ENCODE results near the gene SLAMF1. TPM values are rescaled to one million over a fixed set of nuclear protein-coding genes. Genes with fewer than 3 reads are reported as not detected.
"Not testable (repeated sequence)": the region's sequence is repeated elsewhere in the genome, so short reads cannot be mapped to it uniquely, and the experiment has no call there.

The SLAMF1 gene
- polyA plus RNA-seq, 4 donors, result 0.07 to 0.23 (median 0.13) TPM

DNA sequence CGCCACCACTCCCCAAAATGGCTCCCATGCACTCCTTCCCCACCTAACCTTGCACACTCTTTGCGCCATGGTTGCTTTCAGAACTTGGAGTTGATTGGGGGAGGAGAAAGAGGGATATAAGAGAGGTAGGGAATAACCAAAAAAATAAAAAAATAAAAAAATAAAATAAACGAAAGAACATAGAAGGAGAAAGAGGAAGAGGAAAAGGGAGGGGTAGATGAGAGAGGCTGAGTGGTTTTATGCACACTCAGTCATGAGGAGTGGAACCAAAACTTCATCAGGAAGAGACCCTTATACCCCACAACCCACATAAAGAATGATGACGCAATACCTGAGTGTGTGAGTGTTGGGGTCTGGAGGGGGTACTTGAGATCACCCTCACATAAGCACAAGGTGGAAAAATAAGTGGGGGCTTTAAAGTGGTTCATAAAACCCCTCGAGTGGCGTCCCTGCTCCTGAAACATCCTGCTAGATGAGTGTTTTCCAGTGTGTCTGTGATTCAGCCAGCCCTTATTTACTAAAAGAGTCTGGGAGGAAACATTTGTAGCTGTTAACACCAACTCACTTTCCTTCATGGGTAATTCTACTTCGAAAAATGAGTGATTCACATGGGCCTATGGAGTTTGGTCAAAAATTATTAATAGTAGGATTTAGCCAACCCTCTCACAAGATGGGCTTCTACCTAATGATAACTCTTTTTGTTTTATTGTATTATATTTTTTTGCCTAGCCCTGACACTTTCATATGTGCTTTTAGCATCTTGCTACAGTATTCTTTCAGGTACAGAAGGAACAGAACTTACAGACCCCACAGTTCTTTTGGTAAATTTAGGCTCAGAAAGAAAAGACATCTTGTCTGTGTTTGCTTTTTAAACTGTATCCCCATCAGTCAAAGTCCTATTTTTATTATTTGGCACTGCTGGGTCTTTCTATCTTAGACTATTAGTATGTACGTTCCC lies 5.2 kb downstream of the SLAMF1 start:
- no peak for DNase-seq (ENCODE audit: low read depth in 4 of 4, low spot score in 3 of 4)

GRCh38 chr1:160640359-160641123 lies 6.3 kb downstream of the SLAMF1 start:
- no peak for DNase-seq (ENCODE audit: low read depth in 4 of 4, low spot score in 3 of 4)

DNA sequence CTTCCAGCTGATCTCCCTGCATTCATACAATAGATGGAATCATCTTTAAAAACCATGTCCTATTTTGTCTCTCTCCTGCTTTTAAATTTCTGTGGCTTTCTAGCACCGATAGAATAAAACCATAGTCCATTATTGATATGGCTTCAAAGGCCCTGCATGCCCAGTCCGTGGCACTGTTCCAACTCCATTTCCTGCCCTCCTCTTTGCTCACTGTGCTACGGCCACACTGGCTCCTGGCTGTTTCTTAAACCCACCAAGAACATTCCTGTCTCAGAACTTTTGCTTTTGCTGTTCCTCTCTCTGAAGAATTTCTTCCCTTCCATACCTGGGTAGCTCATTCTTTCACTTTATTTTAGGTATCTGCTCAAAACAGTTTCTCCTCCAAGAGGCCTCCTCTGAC lies 7.2 kb downstream of the SLAMF1 start:
- DNase-seq (ENCODE audit: low read depth in 4 of 4, low spot score in 3 of 4), result no peak

DNA sequence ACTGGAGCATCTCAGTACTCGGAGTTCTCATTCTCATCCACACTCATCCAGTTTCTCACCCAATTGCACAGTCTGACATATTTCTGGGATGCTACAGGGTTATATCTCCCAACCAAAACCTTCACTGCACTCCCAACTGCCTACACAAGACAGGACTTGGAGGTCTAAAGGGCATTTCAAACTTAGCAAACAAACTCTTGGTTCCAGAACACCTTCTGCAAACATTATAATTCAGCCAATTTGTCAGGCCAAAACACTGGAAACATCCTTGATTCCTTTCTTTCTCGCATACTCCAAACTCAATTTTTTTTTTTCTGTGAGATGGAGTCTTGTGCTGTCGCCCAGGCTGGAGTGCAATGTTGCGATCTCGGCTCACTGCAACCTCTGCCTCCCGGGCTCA lies 7.9 kb downstream of the SLAMF1 start:
- DNase-seq (ENCODE audit: low read depth in 4 of 4, low spot score in 3 of 4), result no peak

GRCh38 chr1:160638540-160638857 lies 8.3 kb downstream of the SLAMF1 start:
- no peak for DNase-seq (ENCODE audit: low read depth in 4 of 4, low spot score in 3 of 4)

- DNase-seq (ENCODE audit: low read depth in 4 of 4, low spot score in 3 of 4), result no peak
Observed at GRCh38 chr1:160637821-160638539, 8.9 kb downstream of the SLAMF1 start.

DNA sequence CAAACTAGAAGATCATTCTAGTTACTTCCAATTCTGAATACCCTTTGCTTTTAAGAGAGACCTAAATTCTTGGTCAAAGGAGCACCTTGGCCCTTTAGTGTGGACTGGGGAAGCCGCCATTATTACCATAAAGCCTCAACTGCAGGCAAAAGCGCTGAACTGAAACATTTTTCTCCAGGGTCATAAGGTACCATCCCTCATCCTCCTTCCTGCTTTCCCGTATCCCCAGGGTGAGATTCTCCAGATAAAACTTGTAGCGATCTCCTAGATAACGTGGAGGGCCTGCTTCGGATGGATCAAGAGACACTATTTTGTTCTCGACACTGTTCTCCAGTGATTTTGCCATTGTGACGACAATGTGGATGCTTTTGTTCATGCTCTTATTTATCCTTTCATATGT lies 9.8 kb downstream of the SLAMF1 start:
- DNase-seq (ENCODE audit: low read depth in 4 of 4, low spot score in 3 of 4), result no peak

- no peak for DNase-seq (ENCODE audit: low read depth in 4 of 4, low spot score in 3 of 4)
Observed at GRCh38 chr1:160636547-160636946, 10.3 kb downstream of the SLAMF1 start.

- DNase-seq (ENCODE audit: low read depth in 4 of 4, low spot score in 3 of 4), result no peak
Observed at GRCh38 chr1:160636076-160636475, 10.8 kb downstream of the SLAMF1 start.

GRCh38 chr1:160634543-160635491 lies 12.0 kb downstream of the SLAMF1 start:
- DNase-seq (ENCODE audit: low read depth in 4 of 4, low spot score in 3 of 4), result no peak

GRCh38 chr1:160633330-160633903 lies 13.4 kb downstream of the SLAMF1 start:
- no peak for DNase-seq (ENCODE audit: low read depth in 4 of 4, low spot score in 3 of 4)

- DNase-seq (ENCODE audit: low read depth in 4 of 4, low spot score in 3 of 4), result no peak
Observed at GRCh38 chr1:160631983-160632625, 14.7 kb downstream of the SLAMF1 start.

- DNase-seq (ENCODE audit: low read depth in 4 of 4, low spot score in 3 of 4), result no peak
Observed at GRCh38 chr1:160630523-160631451, 16.1 kb downstream of the SLAMF1 start.

DNA sequence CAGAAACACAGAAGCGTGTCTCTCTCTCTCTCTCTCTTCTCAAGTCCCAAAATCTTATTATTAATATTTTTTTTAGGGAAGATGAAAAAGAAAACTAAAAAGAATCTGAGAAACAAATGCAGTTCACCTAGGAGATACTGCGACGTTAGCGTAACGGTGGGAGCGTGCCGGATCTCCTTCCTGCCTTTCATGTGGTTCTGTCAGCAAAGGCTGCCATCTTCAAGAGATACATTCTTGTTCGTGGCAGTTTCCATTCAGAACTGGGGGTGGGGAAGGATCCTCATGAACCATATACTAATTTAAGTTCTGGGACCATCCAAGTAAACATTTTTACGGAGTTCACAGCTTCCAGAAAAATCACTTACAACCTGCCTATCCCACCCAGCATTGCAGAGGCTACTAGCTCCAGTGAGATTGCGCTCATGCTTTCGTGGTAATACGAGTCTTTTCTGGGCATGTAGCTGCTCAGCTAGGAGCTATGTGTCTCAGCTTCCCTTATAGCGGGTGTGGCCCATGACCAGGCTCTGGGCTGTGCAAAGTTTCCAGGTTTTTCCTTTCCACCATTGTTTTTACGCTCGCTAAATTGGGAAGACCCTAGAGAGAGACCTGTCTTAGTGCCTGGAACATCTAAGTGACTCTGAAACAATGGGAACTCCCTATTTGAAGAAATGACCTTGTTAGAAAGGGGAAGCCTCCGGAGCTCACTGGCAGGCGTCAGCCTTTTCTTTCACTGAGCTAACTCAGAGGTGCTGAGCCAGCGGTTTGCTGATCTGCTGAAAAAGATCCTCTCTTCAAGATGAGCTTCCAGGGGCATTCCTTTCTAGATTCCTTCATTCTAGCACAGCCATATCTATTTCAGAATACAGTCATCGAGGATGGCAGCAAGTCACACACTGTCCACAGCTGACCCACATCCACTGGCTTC lies 17.3 kb downstream of the SLAMF1 start:
- DNase-seq (ENCODE audit: low read depth in 4 of 4, low spot score in 3 of 4), result no peak

DNA sequence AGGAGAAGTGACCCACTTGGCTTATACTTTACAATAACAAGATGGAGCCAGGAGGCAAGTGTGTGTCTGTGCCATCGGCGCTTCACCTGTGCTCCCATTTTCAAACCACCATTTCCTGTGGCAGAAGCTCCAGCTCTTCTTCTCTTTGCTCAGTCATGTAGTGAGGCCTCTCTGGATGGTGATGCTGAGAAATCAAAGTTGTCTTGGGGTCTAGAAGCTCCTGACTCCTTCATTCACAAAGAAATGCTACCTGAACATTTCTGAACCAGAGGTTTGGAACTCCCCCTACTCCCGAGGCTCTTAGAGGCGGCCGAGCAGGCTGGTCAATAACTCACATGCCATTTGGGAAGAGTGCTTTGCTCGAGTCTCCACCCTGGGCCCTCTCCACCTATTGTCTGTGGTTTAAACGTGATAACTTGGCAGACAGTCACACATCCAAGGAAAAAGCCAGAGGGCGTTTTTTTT lies 18.0 kb downstream of the SLAMF1 start:
- no peak for DNase-seq (ENCODE audit: low read depth in 4 of 4, low spot score in 3 of 4)

- DNase-seq (ENCODE audit: low read depth in 4 of 4, low spot score in 3 of 4), result not testable (repeated sequence)
Observed at GRCh38 chr1:160627677-160628289, 19.1 kb downstream of the SLAMF1 start.

All from left renal pelvis (tissue), 4 donors.